Fibroblast of peridontal ligament (primary cell): ENCODE data around the gene MTMR11.
"Not testable (repeated sequence)": the region's sequence is repeated elsewhere in the genome, so short reads cannot be mapped to it uniquely, and the experiment has no call there.

Experiments used
- DNase-seq: peaks from one replicate; pipeline ENCODE4 v3.0.0-alpha.2; 2010; ENCODE audit errors: extremely low read depth

MTMR11 gene, protein sequence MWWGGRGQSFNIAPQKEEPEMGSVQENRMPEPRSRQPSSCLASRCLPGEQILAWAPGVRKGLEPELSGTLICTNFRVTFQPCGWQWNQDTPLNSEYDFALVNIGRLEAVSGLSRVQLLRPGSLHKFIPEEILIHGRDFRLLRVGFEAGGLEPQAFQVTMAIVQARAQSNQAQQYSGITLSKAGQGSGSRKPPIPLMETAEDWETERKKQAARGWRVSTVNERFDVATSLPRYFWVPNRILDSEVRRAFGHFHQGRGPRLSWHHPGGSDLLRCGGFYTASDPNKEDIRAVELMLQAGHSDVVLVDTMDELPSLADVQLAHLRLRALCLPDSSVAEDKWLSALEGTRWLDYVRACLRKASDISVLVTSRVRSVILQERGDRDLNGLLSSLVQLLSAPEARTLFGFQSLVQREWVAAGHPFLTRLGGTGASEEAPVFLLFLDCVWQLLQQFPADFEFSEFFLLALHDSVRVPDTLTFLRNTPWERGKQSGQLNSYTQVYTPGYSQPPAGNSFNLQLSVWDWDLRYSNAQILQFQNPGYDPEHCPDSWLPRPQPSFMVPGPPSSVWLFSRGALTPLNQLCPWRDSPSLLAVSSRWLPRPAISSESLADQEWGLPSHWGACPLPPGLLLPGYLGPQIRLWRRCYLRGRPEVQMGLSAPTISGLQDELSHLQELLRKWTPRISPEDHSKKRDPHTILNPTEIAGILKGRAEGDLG

DNA sequence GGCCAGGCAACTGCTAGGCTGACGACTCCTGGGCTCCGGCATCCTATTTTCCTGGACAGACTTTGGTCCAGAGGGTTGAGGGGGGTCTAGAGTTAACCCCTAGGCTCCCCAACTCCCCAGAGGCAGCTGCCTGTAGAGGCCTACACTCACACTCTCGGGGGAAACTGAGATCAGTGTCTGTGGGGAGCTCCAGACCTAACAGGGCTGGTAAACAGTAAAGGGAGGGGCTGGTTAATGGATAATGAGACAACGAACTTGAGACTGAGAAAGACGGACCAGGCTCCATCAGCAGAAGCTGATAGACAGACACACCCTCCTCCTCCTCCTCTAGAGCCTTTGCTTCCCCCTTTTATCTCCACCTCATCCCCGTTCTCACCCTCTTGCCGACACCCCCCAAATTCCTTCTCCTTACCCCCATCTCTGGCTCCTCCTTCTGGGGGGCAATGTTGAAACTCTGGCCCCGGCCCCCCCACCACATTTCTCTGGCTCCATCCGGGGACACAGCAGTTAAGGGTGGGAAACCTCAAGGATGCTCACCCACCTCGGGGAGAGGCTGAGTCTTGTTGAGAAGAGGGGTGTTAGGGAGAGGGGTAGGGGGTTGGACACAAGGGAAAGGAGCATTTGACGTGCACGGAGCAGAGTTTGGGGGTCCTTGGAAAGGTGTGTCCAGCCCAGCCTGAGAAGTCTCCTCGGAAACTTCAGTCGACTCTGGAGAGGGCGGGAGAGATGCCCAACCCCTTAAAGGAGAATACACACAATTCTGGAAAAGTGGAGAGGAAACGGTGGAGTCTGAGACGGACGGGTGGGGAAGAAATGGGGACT lies at the start of gene MTMR11:
MTMR11 (minus strand) TSS at position 710 of the 822 bp plus-strand sequence; CDS start at position 478, 232 bp downstream.
- peak; percentile 39 for DNase-seq

DNA sequence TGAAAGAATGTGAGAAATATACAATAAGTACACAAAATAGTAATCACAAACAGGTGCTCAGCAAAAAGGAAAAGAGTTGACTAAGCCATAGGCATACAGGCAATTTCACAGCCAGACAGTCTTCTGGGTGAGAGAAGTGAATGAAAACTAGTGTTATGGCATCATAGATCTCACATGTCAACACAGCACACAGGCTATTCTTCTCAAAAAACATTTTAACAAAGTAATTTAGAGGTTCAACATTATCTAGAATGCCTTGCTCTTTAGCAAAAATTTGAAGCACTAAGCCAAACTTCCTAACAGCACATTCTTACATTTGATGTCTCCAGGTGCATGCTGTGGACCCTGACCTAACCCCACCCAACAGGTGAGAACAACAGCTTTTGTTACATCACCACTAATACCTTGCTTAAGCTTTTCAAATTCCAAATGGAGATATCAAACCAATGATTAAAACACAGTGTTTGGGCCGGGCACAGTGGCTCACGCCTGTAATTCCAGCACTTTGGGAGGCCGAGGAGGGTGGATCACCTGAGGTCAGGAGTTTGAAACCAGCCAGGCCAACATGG lies 43.4 kb upstream of the MTMR11 start:
- DNase-seq: no peak

DNA sequence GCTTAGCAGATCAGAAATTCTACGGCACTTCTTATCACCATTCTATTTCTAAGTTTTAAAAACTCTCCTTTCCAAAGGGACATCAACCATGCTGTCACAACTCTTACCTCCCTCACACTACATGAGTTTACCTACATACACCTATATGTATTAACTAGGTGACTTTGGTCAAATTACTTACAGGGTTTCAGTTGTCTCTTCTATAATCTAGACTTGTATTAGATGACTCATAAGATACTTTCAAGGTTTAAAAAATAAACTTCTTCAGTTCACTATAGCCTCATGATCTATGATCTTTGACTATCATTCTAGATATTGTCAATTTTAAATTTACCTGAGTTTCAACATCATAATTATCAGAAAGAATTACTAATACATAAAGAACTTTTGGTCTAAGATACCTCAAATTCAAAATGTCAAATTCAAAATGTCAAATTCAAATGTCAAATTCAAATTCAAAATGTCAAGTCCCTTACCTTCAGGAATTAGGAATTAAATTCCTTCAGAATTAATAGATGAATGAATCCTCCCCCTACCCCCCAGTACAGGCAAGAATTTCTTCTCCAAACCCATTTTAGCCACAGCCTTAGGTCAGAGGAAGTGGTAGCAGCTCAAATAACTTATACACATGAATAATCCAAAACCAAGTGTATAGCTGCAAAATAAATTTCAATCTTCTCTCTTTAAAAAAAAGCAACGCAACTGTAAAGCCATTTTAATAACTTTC lies 42.7 kb upstream of the MTMR11 start:
- no peak for DNase-seq

- no peak for DNase-seq
Observed at GRCh38 chr1:149978547-149979023, 41.9 kb upstream of the MTMR11 start.

DNA sequence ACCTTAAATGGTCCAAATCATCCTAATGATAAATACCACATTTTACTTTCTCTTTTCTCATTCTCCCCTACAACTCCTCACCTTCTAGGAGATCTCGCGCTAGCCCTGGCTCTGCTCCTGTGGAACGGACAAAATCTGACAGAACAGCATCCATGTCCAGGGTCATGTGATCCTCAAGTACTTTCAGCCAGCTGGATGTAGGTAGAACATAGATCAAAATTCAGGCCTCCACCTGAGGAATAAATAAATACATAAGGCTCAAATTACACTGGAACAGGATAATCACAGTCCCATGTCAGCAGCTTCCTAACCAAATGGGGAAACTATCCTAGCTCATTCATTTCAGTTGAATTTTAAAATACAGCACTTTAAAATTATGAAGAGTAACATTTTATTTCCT lies 40.7 kb upstream of the MTMR11 start:
- no peak for DNase-seq

GRCh38 chr1:149972547-149972946 lies 35.9 kb upstream of the MTMR11 start:
- no peak for DNase-seq

DNA sequence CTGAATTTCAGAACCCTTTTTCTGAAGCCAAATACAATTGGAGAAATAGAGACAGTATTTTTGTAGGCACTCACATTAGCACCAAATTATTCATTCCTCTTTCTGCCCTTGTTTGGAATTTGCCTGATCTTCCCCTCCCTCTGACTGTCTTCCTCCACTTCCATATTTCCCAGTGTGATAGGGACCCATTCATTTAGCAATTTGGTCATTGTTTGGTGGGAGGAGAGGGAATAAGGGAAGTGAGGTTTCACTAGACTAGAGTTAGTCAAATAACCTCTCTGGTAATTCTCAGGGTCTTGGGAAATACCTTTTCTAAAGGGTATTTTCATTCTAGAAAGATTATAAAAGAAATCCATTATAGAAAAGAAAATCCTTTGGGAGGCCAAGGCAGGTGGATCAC lies 31.0 kb upstream of the MTMR11 start:
- no peak for DNase-seq

DNA sequence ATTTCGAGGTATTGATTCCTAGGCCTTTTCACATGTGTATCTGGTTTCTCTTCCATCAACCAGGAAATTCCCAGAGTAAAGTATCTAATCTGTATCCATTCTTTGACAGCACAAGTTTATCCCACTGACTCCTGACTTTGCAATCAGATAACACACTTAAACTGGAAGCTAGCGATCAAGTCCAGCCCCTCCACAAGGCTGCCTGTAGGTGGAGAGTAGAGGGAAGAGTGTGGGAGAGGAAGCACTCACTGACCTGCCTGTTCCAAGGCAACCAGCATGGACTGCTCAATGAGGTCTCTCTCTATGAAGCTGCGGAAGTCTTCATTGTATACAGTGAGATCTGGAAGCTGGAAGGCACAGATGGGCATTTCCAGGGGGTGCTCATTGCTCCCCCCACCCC lies 30.4 kb upstream of the MTMR11 start:
- no peak for DNase-seq

DNA sequence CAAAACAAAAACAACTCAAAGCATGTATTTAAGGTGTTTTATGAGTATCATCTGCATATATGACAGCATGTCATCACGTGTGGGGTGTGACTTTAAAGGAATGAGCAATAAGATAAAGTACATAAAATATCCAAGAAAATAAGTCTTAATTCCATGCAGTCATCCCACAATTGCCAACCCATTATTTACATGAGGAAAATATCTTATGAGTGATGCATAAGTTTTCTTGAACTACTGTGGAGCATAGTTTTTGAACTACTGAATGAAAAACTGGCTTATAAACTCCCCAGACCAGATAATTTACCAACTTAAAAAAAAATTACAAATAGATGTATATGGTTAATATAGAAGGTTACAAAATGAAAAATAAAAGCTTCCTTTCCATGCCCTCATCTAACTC lies 29.7 kb upstream of the MTMR11 start:
- peak; percentile 20 for DNase-seq

- no peak for DNase-seq
Observed at GRCh38 chr1:149965440-149965839, 28.8 kb upstream of the MTMR11 start.

DNA sequence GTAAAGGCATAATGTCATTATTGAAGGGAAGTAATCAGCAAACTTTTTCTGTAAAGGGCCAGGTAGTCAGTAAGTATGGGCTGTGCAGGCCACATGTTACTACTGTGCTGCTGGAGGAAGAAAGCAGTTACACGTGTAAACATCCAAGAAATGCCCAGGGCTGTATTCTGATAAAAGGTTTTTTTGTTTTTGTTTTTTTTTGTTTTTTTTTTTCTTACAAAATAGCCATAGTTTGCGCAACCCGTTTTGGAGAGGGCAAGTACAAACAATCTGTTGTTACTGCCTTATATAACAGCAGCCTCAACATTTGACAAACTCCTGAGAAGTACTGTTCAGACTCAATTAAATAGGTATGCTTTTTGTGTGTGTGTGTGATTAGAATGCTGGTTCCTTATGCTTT lies 26.7 kb upstream of the MTMR11 start:
- peak; percentile 21 for DNase-seq

DNA sequence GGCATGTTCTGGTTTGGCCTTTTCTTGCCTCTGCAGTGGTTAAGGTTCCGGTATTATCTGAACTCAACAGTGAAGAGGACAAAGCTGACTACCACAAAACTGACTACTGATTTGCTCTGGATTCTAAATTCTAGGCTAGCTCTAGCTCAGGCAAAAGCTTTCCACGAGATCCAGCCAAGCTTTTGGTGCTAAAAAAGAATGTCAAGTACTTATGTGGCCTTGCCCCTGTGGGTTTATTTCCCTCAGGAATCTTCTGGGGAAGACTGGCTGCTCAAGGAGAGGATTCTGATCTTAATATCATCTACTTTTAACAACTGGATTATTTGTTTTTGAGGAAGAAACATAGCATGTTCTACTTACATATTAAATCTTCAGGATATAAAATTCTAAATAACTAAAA lies 26.1 kb upstream of the MTMR11 start:
- no peak for DNase-seq

DNA sequence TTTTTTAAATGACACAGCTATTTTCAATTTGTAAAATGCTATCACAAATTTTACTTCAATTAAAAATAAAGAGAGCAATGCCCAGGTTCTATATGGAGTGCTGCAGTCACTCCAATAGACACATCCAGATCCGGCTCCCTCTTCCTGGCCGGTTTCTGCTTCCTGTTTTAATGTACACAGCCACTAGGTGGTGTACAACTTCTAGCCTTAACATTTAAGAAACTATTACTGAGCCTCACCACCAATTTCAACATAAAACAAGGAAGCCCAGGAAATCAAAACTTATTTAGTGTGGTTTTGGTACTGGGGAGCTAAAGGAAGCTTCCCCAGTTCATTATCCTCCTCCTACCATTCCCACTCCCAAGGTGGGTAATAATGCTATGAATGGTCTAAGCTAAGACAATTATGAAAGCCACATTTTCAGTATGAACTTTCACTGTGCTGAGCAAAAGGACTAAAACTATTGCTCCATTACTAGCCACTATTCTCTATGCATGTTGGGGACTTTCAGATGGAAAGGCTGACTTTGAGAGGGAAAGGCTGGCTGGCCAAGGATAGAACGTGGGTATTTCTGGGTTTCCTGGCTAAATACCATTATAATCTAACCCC lies 25.5 kb upstream of the MTMR11 start:
- peak; percentile 90 for DNase-seq

- DNase-seq: not testable (repeated sequence)
Observed at GRCh38 chr1:149957548-149957947, 20.9 kb upstream of the MTMR11 start.

DNA sequence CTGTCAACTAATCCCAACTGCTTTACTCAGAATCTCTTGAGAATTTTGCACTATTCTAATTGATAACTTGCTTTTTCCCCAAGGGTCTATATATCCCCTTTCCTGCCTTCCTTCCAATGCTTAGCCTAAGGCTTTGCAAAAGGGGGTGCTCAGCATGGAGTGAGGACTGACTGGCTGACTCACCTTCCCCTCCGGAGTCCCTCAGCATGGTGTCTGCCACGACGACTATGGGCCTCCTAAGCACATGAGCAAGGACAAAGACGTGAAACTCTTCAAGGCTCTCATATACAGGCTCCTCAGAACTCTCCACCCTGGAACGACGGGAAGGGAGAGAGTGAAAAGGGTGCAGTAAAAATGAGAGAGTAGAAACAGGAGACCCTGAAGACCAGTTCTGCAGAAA lies 13.2 kb upstream of the MTMR11 start:
- no peak for DNase-seq

- DNase-seq: no peak
Observed at GRCh38 chr1:149945206-149945605, 8.5 kb upstream of the MTMR11 start.

DNA sequence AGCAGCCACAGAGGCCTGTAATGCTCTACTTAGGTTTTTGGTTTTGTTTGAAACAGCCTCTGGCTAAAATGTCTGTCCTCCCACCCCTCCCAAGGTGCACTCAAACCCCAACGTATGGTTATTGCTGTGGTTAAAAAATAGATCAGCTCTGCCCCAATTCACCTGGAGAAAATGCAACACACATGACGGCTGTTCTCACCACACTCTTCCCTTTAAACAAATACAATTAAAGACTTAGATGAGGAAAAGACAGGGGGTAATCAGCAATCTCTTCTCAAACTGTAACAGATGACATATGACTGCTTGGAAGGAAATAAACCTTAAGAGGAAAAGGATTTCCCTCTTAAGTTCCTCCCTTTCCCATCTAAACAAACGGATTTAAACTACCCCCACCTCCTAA lies 6.2 kb upstream of the MTMR11 start:
- DNase-seq: no peak

GRCh38 chr1:149942207-149942606 lies 5.5 kb upstream of the MTMR11 start:
- peak; percentile 55 for DNase-seq

- no peak for DNase-seq
Observed at GRCh38 chr1:149940427-149940826, 3.7 kb upstream of the MTMR11 start.

DNA sequence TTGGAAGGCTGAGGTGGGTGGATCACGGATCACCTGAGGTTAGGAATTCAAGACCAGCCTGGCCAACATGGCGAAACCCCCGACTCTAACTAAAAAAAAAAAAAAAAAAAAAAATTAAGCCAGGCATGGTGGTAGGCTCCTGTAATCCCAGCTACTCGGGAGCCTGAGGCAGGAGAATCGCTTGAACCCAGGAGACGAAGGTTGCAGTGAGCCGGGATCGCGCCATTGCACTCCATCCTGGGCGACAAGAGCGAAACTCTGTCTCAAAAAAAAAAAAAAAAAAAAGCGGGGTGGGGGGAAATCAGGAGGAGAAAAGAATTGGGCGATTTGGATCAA lies 2.0 kb upstream of the MTMR11 start:
- not testable (repeated sequence) for DNase-seq

- DNase-seq: no peak
Observed at GRCh38 chr1:149937759-149938158, 1.1 kb upstream of the MTMR11 start.
